ENCODE data around the gene KLHL29. TPM values are rescaled to one million over a fixed set of nuclear protein-coding genes. Genes with fewer than 3 reads are reported as not detected.

Gene KLHL29
- total and polyA plus RNA-seq, 7 experiments from 2014 or later = 0.59 to 6.5 (median 5.6) TPM

GRCh38 chr2:23589220-23589647 is 204.3 kb downstream of the KLHL29 start:
- Histone ChIP-seq H3K4me3 (ENCODE audit: low read length) (no peak overlapping the region), H3K27me3 (ENCODE audit: control insufficient read depth in 2 of 2, insufficient read depth in 2 of 2, low read length in 2 of 2) (no peaks in the 10 kb centered on the region), H3K27ac (ENCODE audit: low read depth, low read length) (no peak overlapping the region), H3K4me1 (ENCODE audit: control insufficient read depth in 2 of 2, insufficient read depth in 2 of 2, low read length in 2 of 2) (no peaks in the 10 kb centered on the region), H3K36me3 (ENCODE audit: control insufficient read depth in 2 of 3, insufficient read depth in 3 of 3, low read length in 3 of 3) (no peaks in the 10 kb centered on the region), H3K9me3 (ENCODE audit: control insufficient read depth in 2 of 3, low read length in 3 of 3) (no peaks in the 10 kb centered on the region)
- ChIA-PET POLR2A (no interaction called here), CTCF (no interaction called here)
- Mint-ChIP-seq H3K4me3 (no peak overlapping the region), H3K36me3 (peaks cover 0 to 18% (median 4%) of the 10 kb centered on the region in 5 donors), H3K27me3 (peaks cover 0 to 4% (median 0%) of the 10 kb centered on the region in 5 donors), H3K9me3 (peaks cover 0 to 1% (median 0%) of the 10 kb centered on the region in 11 donors), H3K27ac (no peak overlapping the region), H3K4me1 (peaks cover 0 to 5% (median 0%) of the 10 kb centered on the region in 7 donors)
- DNase-seq (no peak), ATAC-seq (no peak)
- intact Hi-C loops (cut with micrococcal nuclease) = no loop called here

DNA sequence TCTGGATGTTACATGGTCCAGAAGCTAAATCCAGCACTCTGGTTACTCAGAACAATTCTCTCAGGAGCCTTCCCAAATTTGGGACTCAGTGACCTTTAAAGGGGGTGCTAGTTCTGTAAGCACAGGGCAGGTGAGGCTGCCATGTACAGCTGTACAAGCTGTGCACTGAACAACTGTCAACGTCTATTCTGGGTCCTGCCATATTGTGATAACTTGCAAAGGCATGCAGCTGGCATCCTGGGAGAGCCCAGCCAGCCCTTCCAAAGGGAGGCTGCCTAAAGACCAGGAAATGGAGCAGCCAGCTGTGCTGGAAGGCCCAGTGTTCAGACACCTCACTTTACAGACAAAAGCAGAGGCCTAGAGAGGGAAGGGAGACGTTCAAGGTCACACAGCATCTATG is 204.8 kb downstream of the KLHL29 start:
- Mint-ChIP-seq H3K9me3 (peaks cover 0 to 1% (median 0%) of the 10 kb centered on the region in 11 donors), H3K27ac (no peak overlapping the region), H3K4me1 (peaks cover 0 to 5% (median 0%) of the 10 kb centered on the region in 7 donors), H3K27me3 (peaks cover 0 to 4% (median 0%) of the 10 kb centered on the region in 5 donors), H3K36me3 (peaks cover 0 to 18% (median 4%) of the 10 kb centered on the region in 5 donors), H3K4me3 (no peak overlapping the region)
- DNase-seq (no peak), ATAC-seq (no peak)
- POLR2A ChIA-PET = no interaction called here
- Histone ChIP-seq H3K27me3 (ENCODE audit: control insufficient read depth in 2 of 2, insufficient read depth in 2 of 2, low read length in 2 of 2) (no peaks in the 10 kb centered on the region), H3K27ac (ENCODE audit: low read depth, low read length) (no peak overlapping the region), H3K9me3 (ENCODE audit: control insufficient read depth in 2 of 3, low read length in 3 of 3) (no peaks in the 10 kb centered on the region), H3K36me3 (ENCODE audit: control insufficient read depth in 2 of 3, insufficient read depth in 3 of 3, low read length in 3 of 3) (no peaks in the 10 kb centered on the region), H3K4me1 (ENCODE audit: control insufficient read depth in 2 of 2, insufficient read depth in 2 of 2, low read length in 2 of 2) (no peaks in the 10 kb centered on the region), H3K4me3 (ENCODE audit: low read length) (no peak overlapping the region)
- intact Hi-C loops (cut with micrococcal nuclease) = no loop called here
- CTCF ChIA-PET = no interaction called here

DNA sequence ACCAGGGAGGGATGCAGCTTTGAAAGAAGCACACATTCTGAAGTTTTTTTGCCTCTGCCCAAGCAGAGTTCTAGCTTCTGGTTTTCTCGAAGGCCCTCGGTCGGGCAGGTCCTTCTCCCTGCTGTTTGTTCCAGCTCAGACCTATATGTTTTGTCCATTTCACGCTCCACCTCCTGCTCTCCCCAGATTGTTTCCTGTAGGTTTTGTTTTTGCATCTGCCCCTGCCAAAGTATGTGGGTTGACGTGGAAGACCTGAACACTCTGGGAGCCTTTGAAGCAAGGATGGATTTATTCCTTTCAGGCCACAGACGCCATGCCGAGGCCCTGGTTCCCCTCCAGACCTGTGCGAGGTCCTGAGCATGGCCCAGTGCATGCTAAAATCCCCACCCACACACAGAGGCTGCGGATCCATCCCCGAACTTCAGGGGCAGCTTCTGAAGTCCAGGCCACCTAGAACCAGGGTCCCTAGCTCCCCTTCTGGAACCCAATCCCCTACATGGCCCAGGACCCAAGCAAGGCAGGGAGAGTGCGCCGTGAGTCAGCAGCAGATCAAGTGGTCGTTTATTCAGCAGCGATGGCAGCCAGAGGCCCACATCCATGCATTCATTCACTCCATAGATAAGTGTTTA is 205.4 kb downstream of the KLHL29 start:
- Mint-ChIP-seq H3K36me3 (peaks cover 0 to 18% (median 4%) of the 10 kb centered on the region in 5 donors), H3K4me3 (no peak overlapping the region), H3K4me1 (peaks cover 0 to 5% (median 0%) of the 10 kb centered on the region in 7 donors), H3K27me3 (peaks cover 0 to 7% (median 0%) of the 10 kb centered on the region in 5 donors), H3K27ac (no peak overlapping the region), H3K9me3 (peaks cover 0 to 1% (median 0%) of the 10 kb centered on the region in 11 donors)
- Histone ChIP-seq H3K36me3 (ENCODE audit: control insufficient read depth in 2 of 3, insufficient read depth in 3 of 3, low read length in 3 of 3) (no peaks in the 10 kb centered on the region), H3K4me3 (ENCODE audit: low read length) (no peak overlapping the region), H3K27ac (ENCODE audit: low read depth, low read length) (no peak overlapping the region), H3K4me1 (ENCODE audit: control insufficient read depth in 2 of 2, insufficient read depth in 2 of 2, low read length in 2 of 2) (no peaks in the 10 kb centered on the region), H3K9me3 (ENCODE audit: control insufficient read depth in 2 of 3, low read length in 3 of 3) (no peaks in the 10 kb centered on the region), H3K27me3 (ENCODE audit: control insufficient read depth in 2 of 2, insufficient read depth in 2 of 2, low read length in 2 of 2) (no peaks in the 10 kb centered on the region)
- intact Hi-C loops (cut with micrococcal nuclease) = no loop called here
- DNase-seq (no peak), ATAC-seq (no peak)
- POLR2A ChIA-PET = no interaction called here
- CTCF ChIA-PET = no interaction called here

DNA sequence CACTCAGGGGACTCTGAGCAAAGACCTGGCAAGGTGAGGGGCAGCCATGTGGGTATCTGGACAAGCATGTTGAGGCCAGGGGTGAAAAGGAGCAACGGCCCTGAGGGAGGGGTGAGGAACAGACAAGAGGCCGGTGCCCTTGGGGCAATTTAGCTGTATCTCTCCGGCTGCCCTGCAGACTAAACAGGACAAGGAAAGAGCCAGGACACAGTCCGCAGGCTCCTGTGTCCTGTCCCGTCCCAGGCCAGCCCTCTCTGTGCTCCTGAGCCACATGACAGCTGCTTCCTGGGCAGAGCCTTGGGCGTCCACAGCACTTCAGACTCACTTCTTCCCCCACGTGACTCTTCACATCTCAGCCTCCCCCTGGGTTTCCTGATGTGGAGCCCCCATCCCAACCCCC is 206.1 kb downstream of the KLHL29 start:
- H3K27me3 ChIP-seq (ENCODE audit: control insufficient read depth in 2 of 2, insufficient read depth in 2 of 2, low read length in 2 of 2) = no peaks in the 10 kb centered on the region
- Mint-ChIP-seq H3K27me3 (peaks cover 0 to 8% (median 0%) of the 10 kb centered on the region in 5 donors), H3K9me3 (peaks cover 0 to 1% (median 0%) of the 10 kb centered on the region in 11 donors), H3K4me1 (peaks cover 0 to 5% (median 0%) of the 10 kb centered on the region in 7 donors), H3K4me3 (no peak overlapping the region), H3K27ac (no peak overlapping the region), H3K36me3 (peaks cover 0 to 18% (median 4%) of the 10 kb centered on the region in 5 donors)
- no peaks in the 10 kb centered on the region for H3K4me1 ChIP-seq (ENCODE audit: control insufficient read depth in 2 of 2, insufficient read depth in 2 of 2, low read length in 2 of 2)
- DNase-seq (no peak), ATAC-seq (no peak)
- ChIA-PET POLR2A (no interaction called here), CTCF (no interaction called here)
- no peak overlapping the region for H3K4me3 ChIP-seq (ENCODE audit: low read length)
- intact Hi-C loops (cut with micrococcal nuclease) = no loop called here
- H3K36me3 ChIP-seq (ENCODE audit: control insufficient read depth in 2 of 3, insufficient read depth in 3 of 3, low read length in 3 of 3) = no peaks in the 10 kb centered on the region
- no peaks in the 10 kb centered on the region for H3K9me3 ChIP-seq (ENCODE audit: control insufficient read depth in 2 of 3, low read length in 3 of 3)
- H3K27ac ChIP-seq (ENCODE audit: low read depth, low read length) = no peak overlapping the region

- DNase-seq (no peak), ATAC-seq (no peak)
- ChIA-PET CTCF (interaction anchor here (0.6 kb wide), 1 partner anchor 40 kb away, joined by 4 read pairs; no protein-coding TSS in a partner anchor), POLR2A (no interaction called here)
- Mint-ChIP-seq H3K4me3 (no peak overlapping the region), H3K27me3 (peaks cover 0 to 4% (median 0%) of the 10 kb centered on the region in 5 donors), H3K4me1 (peaks cover 0 to 5% (median 0%) of the 10 kb centered on the region in 7 donors), H3K36me3 (peaks cover 0 to 14% (median 4%) of the 10 kb centered on the region in 5 donors), H3K27ac (no peak overlapping the region), H3K9me3 (peaks cover 0 to 1% (median 0%) of the 10 kb centered on the region in 11 donors)
- no peaks in the 10 kb centered on the region for H3K27me3 ChIP-seq (ENCODE audit: control insufficient read depth in 2 of 2, insufficient read depth in 2 of 2, low read length in 2 of 2)
- H3K4me3 ChIP-seq (ENCODE audit: low read length) = no peak overlapping the region
- no peaks in the 10 kb centered on the region for H3K36me3 ChIP-seq (ENCODE audit: control insufficient read depth in 2 of 3, insufficient read depth in 3 of 3, low read length in 3 of 3)
- intact Hi-C loops (cut with micrococcal nuclease) = no loop called here
- no peak overlapping the region for H3K27ac ChIP-seq (ENCODE audit: low read depth, low read length)
- H3K9me3 ChIP-seq (ENCODE audit: control insufficient read depth in 2 of 3, low read length in 3 of 3) = no peaks in the 10 kb centered on the region
- H3K4me1 ChIP-seq (ENCODE audit: control insufficient read depth in 2 of 2, insufficient read depth in 2 of 2, low read length in 2 of 2) = no peaks in the 10 kb centered on the region
Measured at GRCh38 chr2:23592061-23592685, 207.2 kb downstream of the KLHL29 start.

- H3K4me3 Mint-ChIP-seq = no peak overlapping the region
- no peaks in the 10 kb centered on the region for H3K4me1 ChIP-seq (ENCODE audit: control insufficient read depth in 2 of 2, insufficient read depth in 2 of 2, low read length in 2 of 2)
- no peaks in the 10 kb centered on the region for H3K9me3 ChIP-seq (ENCODE audit: control insufficient read depth in 2 of 3, low read length in 3 of 3)
- peaks cover 0 to 4% (median 0%) of the 10 kb centered on the region in 5 donors for H3K27me3 Mint-ChIP-seq
- no peak overlapping the region for H3K4me3 ChIP-seq (ENCODE audit: low read length)
- no peaks in the 10 kb centered on the region for H3K36me3 ChIP-seq (ENCODE audit: control insufficient read depth in 2 of 3, insufficient read depth in 3 of 3, low read length in 3 of 3)
- DNase-seq (no peak), ATAC-seq (no peak)
- no peak overlapping the region for H3K27ac Mint-ChIP-seq
- H3K36me3 Mint-ChIP-seq = peaks cover 0 to 9% (median 4%) of the 10 kb centered on the region in 5 donors
- POLR2A ChIA-PET = no interaction called here
- intact Hi-C loops (cut with micrococcal nuclease) = no loop called here
- H3K9me3 Mint-ChIP-seq = peaks cover 0 to 1% (median 0%) of the 10 kb centered on the region in 11 donors
- H3K27me3 ChIP-seq (ENCODE audit: control insufficient read depth in 2 of 2, insufficient read depth in 2 of 2, low read length in 2 of 2) = no peaks in the 10 kb centered on the region
- peaks cover 0 to 5% (median 0%) of the 10 kb centered on the region in 7 donors for H3K4me1 Mint-ChIP-seq
- H3K27ac ChIP-seq (ENCODE audit: low read depth, low read length) = no peak overlapping the region
- CTCF ChIA-PET = no interaction called here
Measured at GRCh38 chr2:23592898-23593751, 208.1 kb downstream of the KLHL29 start.

Measured in naive thymus-derived CD4-positive, alpha-beta T cell (primary cell).